GM21390 (cell line): ENCODE measurements around the gene PCMT1.
"Not testable (repeated sequence)": the region's sequence is repeated elsewhere in the genome, so short reads cannot be mapped to it uniquely, and the experiment has no call there.

Experiments
- ATAC-seq: cut with Tn5 transposase; IDR thresholded peaks from one replicate; pipeline ENCODE4 v1.9.1; 2021; ENCODE audit not compliant: unreplicated experiment

The PCMT1 gene

DNA sequence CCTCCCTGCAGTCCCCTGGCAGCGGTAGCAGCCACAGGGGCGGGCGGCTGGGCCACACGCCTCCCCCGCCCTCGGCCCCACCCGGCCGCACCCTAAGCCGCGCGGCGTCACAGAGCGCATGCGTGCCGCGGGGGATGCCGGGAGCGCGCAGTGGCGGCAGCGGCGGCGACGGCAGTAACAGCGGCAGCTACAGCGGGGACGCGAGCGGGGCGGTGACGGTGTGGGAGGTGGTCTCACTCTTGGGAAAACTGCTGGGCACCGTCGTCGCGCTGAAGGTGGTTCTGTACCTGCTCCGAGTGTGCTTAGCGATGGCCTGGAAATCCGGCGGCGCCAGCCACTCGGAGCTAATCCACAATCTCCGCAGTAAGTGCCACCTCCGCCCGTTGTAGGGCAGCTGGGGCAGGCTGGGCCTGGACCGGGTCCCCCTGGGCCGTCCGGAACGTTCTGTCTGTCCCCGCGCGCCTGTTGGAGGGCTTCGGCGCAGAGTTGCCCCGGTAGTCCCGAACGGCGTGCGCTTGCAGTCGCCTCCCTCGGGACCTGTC, at the start of gene PCMT1:
Gene PCMT1, plus strand, starts transcription at position 148 of the 542 bp plus-strand sequence. Its CDS starts 161 bp downstream, at position 309.
- peak; percentile 81 for ATAC-seq

DNA sequence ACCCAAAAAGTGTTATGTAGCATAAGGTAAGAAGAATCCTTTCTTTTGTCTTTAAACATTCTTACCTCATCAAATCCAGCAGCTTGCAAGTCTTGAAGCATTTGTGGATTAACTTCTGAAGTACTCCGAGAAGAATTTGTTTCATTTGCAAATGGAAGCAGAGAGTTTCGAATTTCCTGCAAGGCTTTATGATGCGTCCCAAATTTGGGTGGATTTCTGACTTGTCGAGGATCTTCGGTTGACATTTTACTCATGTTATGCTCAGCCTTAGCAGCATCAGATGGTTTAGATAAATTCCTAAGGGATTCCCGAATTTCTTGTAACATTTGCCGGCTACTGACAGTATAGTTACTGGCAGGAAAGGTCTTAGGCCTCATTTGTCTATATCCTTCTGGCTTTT, 47.8 kb upstream of the PCMT1 start:
- ATAC-seq = no peak

GRCh38 chr6:149711711-149712110, 37.8 kb upstream of the PCMT1 start:
- no peak for ATAC-seq

DNA sequence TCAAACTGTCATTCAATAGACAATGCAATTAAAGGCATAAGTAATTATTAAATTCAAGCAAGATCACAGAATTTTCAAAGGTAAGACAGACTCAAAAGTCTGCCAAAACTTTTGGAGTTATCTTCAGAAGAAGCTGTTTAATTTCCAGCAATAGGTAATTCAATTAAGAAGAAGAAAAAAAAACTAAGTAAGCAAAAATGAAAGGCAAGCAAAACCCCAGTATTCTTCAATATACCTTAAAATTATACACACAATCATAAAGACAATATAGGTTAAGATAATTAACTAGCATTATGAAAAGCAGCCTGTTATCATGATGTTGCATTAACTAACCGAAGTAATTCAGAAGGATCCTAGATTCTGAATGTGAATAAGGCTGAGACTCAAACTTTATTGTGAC, 35.1 kb upstream of the PCMT1 start:
- ATAC-seq = no peak

DNA sequence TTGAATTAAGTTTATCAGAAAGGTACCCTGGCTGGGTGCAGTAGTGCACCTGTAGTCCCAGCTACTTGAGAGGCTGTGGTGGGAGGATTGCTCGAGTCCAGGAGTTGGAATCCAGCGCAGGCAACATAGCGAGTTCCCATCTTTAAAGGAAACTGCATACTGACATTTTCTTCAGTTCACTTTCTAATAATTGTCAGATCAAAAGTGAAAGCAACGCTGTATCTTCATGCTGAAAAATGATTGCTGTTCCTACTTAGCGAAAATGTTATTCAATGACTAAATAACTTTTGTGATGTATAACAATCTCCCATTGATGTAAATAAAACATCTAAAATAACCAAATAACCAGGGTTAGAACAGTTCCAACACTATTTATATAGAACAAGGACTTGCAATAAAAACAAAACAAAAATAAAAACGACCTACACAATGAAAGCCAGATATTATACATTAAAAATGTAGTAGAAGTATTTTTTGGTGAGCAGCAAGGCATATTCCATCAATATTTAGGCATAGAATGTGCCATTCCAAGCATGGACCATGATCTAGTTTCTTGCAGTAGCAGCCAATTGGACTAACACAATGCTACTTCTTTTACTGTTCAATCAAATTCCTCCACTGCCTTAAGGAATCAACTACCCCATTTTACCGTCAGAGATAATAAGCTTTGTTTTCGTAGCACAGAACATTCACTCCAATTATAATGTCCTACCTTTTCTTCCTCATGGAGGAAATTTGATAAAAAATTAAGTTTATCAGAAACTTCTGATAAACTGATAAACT, 33.2 kb upstream of the PCMT1 start:
- no peak for ATAC-seq

DNA sequence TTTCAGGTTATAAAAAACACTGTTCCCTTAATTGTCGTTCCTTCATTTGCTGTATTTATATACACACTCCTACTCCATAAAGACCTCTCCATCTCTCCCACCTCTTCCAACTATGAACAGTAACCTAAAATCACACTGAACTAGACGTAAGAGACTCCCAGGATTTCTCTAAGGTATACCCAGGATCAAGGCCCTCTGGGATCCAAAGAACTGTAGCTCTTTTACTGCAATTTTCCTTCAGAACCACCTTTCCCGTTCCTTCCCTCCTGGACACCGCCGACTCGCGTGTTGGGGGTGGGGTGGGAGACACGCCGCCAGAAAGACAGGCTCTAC, 32.3 kb upstream of the PCMT1 start:
- ATAC-seq = no peak

DNA sequence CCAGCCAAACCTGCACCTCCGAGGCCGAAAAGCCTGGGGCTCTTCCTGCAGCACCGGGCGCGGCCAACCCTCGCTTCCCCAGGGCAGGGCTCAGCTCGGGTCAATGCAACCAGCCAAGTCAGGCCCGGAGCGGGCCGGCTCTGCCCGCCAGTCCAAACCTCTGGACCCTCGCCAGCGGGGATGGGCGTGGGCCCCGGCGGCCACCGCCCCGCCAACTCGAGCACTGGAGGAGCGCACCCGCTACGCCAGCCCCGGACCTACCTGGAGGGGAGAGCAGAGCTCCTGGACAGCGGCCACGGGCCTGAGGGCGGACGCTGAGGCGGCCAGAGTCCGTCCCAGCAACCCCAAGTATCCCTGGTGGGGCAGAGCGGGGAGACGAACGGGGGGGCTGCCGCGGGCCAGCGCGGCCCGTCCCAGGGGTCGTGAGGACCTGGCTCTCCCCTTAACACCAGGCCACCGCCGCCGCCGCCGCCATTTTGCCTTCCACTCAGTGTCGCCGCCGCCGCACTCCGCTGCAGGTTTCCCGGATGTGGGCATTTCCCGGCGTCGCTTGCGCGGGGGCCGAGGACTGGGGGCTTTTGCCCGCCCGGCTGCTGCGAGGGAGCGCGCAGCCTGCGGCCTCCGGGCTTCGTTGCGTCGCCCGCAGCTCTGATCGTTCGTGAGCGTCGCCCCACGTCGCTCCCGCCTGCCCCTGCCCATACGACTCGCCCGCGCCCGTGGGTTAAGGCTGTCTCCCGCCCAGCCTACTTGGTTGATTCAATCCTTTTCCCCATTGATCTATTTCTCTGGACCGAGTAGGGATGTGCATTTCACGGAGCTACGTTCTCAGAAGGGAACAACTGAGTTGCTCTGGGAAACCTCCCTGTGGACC, 31.7 kb upstream of the PCMT1 start, which contains the start of gene LATS1:
Gene LATS1, minus strand, starts transcription at position 514 of the 871 bp plus-strand sequence. CDS start 15,975 bp downstream, outside the sequence.
- ATAC-seq = peak; percentile 83

DNA sequence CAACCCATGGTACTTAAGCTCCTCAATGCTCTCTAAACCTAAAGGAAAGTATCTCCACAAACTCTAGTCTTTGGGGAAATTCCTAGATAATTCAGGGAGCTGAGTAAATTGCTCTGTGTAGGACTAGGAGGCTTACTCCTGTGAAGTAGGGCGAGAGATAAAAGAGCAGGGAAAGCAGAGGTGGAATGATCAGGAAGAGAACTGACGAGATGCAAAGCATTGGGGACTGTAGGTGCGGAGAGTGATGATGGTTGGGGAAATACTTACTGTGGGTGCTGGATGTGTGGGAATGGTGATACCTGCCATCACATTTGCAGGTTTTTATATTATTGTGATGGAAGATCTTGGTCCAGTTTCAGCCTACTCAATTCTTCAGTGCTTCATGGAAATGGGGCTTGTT, 30.0 kb upstream of the PCMT1 start:
- no peak for ATAC-seq

DNA sequence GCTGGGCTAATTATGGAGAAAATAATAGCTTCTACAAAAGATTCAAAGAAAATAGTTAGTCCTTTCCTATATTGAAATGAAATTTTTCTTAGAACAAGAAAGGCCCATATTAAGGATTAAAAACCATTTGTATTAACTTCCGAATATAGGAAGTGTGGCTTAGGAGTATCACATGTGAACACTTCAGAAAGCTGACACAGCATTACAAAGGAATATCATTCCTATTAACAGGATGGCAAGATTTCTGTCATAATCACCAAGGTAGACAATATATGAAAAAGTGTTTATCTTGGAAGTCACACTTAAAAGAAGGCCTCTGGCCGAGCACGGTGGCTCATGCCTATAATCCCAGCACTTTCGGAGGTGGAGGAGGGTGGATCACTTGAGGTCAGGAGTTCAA, 26.3 kb upstream of the PCMT1 start:
- ATAC-seq = no peak

GRCh38 chr6:149723771-149724417, 25.6 kb upstream of the PCMT1 start:
- ATAC-seq = no peak

DNA sequence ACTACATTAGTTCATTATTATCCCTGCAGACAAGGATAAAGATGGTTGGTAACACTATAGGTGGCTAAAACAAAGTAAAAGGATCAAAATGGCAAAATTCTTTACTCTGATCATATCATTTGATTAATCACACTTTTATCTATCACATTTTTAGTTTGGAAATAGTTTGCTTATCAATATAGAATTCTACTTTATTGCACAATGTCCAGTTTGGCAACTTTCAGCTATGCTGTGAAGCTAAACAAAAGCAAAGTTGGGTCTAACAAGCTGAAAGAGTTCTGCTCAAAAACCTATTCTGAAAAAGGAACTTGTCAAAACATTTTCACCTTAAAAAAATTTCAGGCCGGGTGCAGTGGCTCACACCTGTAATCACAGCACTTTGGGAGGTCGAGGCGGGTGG, 23.8 kb upstream of the PCMT1 start:
- no peak for ATAC-seq

GRCh38 chr6:149727793-149728498, 21.6 kb upstream of the PCMT1 start:
- no peak for ATAC-seq

GRCh38 chr6:149728499-149729234, 20.9 kb upstream of the PCMT1 start:
- no peak for ATAC-seq

DNA sequence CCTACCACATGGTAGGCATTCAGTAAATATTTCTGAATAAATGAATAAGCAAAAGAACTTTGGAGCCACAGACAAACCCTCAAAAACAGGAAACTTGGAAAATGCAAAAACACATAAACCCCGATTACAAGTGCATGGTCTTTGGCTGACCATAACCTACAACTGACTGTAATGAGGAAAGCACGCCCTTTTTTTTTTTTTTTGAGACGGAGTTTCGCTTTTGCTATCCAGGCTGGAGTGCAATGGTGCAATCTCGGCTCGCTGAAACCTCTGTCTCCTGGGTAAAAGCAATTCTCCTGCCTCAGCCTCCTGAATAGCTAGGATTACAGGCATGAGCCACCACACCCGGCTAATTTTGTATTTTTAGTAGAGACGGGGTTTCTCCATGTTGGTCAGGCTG, 19.7 kb upstream of the PCMT1 start:
- ATAC-seq = no peak

GRCh38 chr6:149733089-149733720, 16.3 kb upstream of the PCMT1 start:
- ATAC-seq = no peak

DNA sequence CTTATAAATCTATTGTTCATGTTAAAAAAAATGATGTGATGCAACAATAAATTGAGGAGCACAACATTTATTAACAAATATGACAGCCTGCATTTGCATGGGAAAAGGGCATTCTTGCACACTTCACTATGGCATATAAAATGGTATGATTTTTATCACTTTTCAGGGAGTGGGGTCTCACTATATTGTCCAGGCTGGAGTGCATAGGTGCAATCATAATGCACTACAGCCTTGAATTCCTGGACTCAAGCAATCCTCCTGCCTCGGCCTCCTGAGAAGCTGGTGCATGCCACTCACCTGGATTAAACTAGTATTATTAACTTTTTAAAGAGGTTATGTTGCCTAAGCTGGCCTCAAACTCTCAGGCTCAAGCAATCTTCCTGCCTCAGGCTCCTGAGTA, 14.6 kb upstream of the PCMT1 start:
- no peak for ATAC-seq

GRCh38 chr6:149745252-149745651, 4.3 kb upstream of the PCMT1 start:
- ATAC-seq = not testable (repeated sequence)

DNA sequence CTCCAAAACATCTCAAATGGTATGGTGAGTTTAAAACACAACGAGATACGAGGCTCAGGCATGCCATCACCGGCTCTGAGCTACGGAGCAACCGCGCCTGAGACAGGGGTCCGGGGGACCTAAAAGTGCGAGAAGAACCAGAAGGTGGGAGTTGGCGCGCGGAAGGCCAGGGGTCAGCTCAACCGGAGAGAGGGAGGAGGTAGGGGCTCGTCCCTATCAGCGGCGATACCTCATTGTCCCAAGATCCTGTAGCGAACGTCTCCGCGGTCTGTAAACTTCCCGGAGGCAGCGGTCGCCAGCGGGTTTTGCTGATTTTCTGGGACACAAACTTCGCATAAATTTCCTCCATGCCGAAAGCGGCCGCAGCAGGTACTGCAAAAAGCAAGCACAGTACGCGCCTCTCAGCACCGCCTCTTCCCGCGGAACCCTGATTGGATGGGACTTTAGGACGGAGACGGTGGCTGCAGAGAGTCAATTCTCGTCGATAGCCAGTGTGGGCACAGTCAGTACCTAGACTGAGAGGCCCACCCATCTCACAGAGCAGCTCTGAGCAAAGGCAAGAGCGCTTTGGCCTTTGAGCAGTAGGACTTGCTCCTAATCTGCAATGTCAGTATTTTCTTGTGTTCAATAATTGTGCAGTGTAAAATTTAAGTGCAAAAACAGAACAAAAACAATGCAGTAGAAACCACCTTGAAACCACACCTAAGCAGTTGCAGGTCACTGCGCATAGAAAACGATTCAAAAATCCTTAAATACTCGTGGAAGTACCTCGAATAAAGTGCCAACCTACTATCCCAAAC, 3.2 kb upstream of the PCMT1 start, which contains the start of gene NUP43:
Gene NUP43, minus strand, starts transcription at position 383 of the 800 bp plus-strand sequence. Its CDS starts 34 bp downstream, at position 349.
- ATAC-seq = peak; percentile 50
